DND-41 (cell line): Measurements from ENCODE around the gene NTM.

Experiments
- ATAC-seq: fragments of 200-7000 bp; cut with Tn5 transposase; 3 replicates; pipeline ENCODE4 v1.9.1; 2021; ENCODE audit warnings: low read depth; ENCODE audit not compliant: insufficient read depth
- DNase-seq: peaks from one replicate; pipeline ENCODE4 v3.0.0-alpha.2; 2020
- H2AFZ ChIP-seq: 2 replicates; pipeline ENCODE4 v1.6.0; 2012; ENCODE audit warnings: low read depth, low read length
- H3K27ac ChIP-seq: 2 replicates; pipeline ENCODE4 v1.5.1; 2012; ENCODE audit warnings: low read length, inconsistent platforms
- H3K27me3 ChIP-seq: fragments of 200-600 bp; sonication (generic); 2 replicates; pipeline ENCODE4 v1.6.0; 2012; ENCODE audit warnings: low read length, mild to moderate bottlenecking, inconsistent platforms; ENCODE audit not compliant: insufficient read depth, poor library complexity
- H3K36me3 ChIP-seq: 2 replicates; pipeline ENCODE4 v1.5.1; 2012; ENCODE audit warnings: low read length, inconsistent platforms; ENCODE audit not compliant: insufficient read depth
- H3K4me1 ChIP-seq: 2 replicates; pipeline ENCODE4 v1.5.1; 2012; ENCODE audit warnings: mild to moderate bottlenecking, low read length; ENCODE audit not compliant: insufficient read depth
- H3K4me2 ChIP-seq: 2 replicates; pipeline ENCODE4 v1.6.0; 2012; ENCODE audit warnings: mild to moderate bottlenecking, moderate library complexity, low read length, inconsistent platforms; ENCODE audit not compliant: insufficient read depth
- H3K4me3 ChIP-seq, 2 experiments: fragments of 200-600 bp in 1 of 2; shearing (Covaris generic) in 1 of 2; 2 replicates each; pipeline ENCODE4 v1.5.1; 2012 to 2016; ENCODE audit warnings: inconsistent platforms in 2 of 2, low read length in 2 of 2, mild to moderate bottlenecking in 2 of 2, low read depth in 1 of 2, moderate library complexity in 1 of 2
- H3K79me2 ChIP-seq: 2 replicates; pipeline ENCODE4 v1.6.0; 2012; ENCODE audit warnings: low read length, inconsistent platforms; ENCODE audit not compliant: insufficient read depth
- H3K9ac ChIP-seq: 2 replicates; pipeline ENCODE4 v1.6.0; 2012; ENCODE audit warnings: low read depth, mild to moderate bottlenecking, inconsistent platforms, low read length, moderate library complexity
- H3K9me3 ChIP-seq: 2 replicates; pipeline ENCODE4 v1.5.1; 2012; ENCODE audit warnings: low read length, moderate library complexity, mild to moderate bottlenecking, inconsistent platforms; ENCODE audit not compliant: insufficient read depth, severe bottlenecking
- H4K20me1 ChIP-seq: 2 replicates; pipeline ENCODE4 v1.6.0; 2012; ENCODE audit warnings: low read length; ENCODE audit not compliant: insufficient read depth
- EZH2 ChIP-seq: IDR thresholded peaks from 3 replicates; pipeline ENCODE4 v1.6.1; 2012; ENCODE audit warnings: borderline replicate concordance, low read depth, mild to moderate bottlenecking, moderate library complexity, low read length, inconsistent platforms; ENCODE audit not compliant: severe bottlenecking
- TF ChIP-seq, protein P1 (sequence below): IDR thresholded peaks from 2 replicates; pipeline ENCODE4 v1.5.1; 2012; ENCODE audit warnings: borderline replicate concordance, low read length, moderate library complexity, mild to moderate bottlenecking; ENCODE audit not compliant: poor library complexity, severe bottlenecking; ENCODE audit errors: extremely low read depth

NTM gene

DNA sequence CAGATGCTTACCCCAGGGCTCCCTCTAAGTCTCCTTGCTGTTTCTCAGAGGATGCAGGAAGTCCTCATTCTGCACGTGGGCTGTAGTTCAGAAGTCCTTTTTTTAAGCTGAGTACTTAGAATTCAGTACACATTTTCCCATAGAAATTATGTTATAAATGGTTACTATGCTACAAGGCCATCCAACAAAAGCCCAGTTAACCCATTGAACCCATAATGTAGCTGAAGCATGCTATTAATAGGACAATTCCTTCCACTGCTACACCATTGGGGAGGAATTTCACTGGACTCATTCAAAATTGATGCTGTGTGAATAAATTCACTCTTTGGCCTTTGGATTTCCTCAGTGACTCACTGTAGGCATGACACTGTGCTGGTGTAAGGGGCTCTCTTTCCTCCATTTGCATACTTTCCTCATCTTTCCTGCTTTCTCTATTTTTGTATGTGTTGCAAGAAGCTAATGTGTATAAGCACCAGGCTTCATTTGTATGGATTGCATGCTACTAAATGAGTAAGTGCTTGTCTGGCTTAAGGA, 148.0 kb downstream of the NTM start:
- TF ChIP-seq, protein P1, sequence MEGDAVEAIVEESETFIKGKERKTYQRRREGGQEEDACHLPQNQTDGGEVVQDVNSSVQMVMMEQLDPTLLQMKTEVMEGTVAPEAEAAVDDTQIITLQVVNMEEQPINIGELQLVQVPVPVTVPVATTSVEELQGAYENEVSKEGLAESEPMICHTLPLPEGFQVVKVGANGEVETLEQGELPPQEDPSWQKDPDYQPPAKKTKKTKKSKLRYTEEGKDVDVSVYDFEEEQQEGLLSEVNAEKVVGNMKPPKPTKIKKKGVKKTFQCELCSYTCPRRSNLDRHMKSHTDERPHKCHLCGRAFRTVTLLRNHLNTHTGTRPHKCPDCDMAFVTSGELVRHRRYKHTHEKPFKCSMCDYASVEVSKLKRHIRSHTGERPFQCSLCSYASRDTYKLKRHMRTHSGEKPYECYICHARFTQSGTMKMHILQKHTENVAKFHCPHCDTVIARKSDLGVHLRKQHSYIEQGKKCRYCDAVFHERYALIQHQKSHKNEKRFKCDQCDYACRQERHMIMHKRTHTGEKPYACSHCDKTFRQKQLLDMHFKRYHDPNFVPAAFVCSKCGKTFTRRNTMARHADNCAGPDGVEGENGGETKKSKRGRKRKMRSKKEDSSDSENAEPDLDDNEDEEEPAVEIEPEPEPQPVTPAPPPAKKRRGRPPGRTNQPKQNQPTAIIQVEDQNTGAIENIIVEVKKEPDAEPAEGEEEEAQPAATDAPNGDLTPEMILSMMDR, result no peak
- TF ChIP-seq EZH2, result no peak
- Histone ChIP-seq H3K9ac (no peak overlapping the region), H2AFZ (no peak overlapping the region), H3K4me2 (no peak overlapping the region), H3K27me3 (peaks cover 13% of the 10 kb centered on the region), H3K36me3 (no peaks in the 10 kb centered on the region), H3K27ac (no peak overlapping the region), H3K9me3 (no peaks in the 10 kb centered on the region), H3K4me3 (no peak overlapping the region), H3K79me2 (no peaks in the 10 kb centered on the region), H4K20me1 (no peaks in the 10 kb centered on the region), H3K4me1 (no peaks in the 10 kb centered on the region)
- DNase-seq (no peak), ATAC-seq (no peak)

DNA sequence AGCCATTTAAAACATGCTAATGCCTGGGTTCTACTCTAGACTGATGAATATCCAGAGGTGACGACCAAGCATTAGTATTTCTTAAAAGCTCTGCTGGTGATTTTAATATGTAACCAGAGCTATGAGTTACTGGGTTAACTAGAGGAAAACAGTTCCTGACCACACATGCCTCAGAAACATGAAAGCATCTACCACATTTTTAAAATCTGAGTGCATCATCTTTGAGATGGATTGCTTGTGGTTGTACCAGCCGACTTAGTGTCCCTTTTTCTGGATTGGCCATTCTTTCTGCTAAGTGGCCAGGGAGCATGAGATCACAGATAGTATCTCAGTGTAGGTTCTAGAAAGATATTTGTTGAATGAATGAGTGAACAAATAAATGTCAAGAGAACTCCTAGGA, 152.4 kb downstream of the NTM start:
- ATAC-seq (no peak), DNase-seq (no peak)
- no peak for TF ChIP-seq EZH2
- TF ChIP-seq, protein P1, result no peak
- Histone ChIP-seq H3K27me3 (peaks cover 7% of the 10 kb centered on the region), H3K79me2 (no peaks in the 10 kb centered on the region), H3K9me3 (no peaks in the 10 kb centered on the region), H3K4me1 (no peaks in the 10 kb centered on the region), H3K36me3 (no peaks in the 10 kb centered on the region), H2AFZ (no peak overlapping the region), H3K9ac (no peak overlapping the region), H3K27ac (no peak overlapping the region), H3K4me3 (no peak overlapping the region), H4K20me1 (no peaks in the 10 kb centered on the region; the same call in 1 of the 2 replicates), H3K4me2 (no peak overlapping the region)

DNA sequence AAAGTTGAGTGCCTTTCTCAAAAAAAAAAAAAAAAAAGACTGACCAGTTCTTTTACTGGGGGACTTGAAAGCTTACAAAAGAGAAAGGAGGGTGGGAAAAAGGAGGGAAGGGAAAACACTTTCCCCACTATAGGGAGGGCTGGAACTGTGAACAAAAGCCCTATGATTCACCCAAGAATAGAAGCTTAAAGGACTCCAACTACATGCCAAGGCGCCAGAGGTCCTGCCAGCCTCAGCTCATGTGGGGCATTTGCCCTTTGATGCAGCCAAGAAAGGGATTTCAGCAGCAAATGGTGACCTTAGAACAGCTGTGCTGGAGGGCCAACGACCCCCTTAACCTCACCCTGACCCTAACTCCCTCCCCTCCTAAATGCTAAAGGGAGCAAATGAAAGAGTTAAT, 160.0 kb downstream of the NTM start:
- no peak for TF ChIP-seq EZH2
- TF ChIP-seq, protein P1, result no peak
- no peaks in the 10 kb centered on the region for H3K36me3 ChIP-seq
- no peak overlapping the region for H3K9ac ChIP-seq
- ATAC-seq, result no peak
- no peaks in the 10 kb centered on the region for H3K79me2 ChIP-seq
- H3K4me3 ChIP-seq, result no peak overlapping the region
- no peaks in the 10 kb centered on the region for H3K9me3 ChIP-seq
- no peak overlapping the region for H2AFZ ChIP-seq
- no peaks in the 10 kb centered on the region for H4K20me1 ChIP-seq
- DNase-seq, result no peak
- no peak overlapping the region for H3K27ac ChIP-seq
- H3K4me1 ChIP-seq, result no peaks in the 10 kb centered on the region
- peaks cover 3% of the 10 kb centered on the region for H3K27me3 ChIP-seq
- H3K4me2 ChIP-seq, result no peak overlapping the region

DNA sequence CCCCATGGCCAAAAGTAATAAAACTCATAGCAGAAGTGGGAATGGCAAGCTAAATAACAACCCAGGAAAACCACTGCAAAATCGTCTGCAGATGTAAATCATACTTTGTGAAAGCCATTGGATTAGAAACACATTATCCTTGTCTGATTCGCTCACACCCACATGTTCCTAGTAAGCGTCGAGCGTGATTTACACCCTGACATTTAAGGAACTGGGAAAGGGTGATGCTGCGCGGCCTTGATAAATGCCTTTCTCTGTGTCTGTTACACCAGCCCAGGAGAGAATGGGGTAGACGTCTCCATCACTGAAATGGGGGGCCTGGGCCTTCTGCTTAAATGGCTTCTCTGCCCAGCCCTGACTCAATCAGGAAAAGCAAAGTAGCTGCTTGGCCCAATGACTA, 162.7 kb downstream of the NTM start:
- DNase-seq (no peak), ATAC-seq (no peak)
- H4K20me1 ChIP-seq, result no peaks in the 10 kb centered on the region
- H3K4me2 ChIP-seq, result no peak overlapping the region
- TF ChIP-seq, protein P1, result no peak
- TF ChIP-seq EZH2, result no peak
- no peaks in the 10 kb centered on the region for H3K36me3 ChIP-seq
- peaks cover 7% of the 10 kb centered on the region for H3K27me3 ChIP-seq
- H3K4me3 ChIP-seq, result no peak overlapping the region
- H3K9ac ChIP-seq, result no peak overlapping the region
- no peak overlapping the region for H3K27ac ChIP-seq
- no peak overlapping the region for H2AFZ ChIP-seq
- no peaks in the 10 kb centered on the region for H3K4me1 ChIP-seq
- H3K9me3 ChIP-seq, result no peaks in the 10 kb centered on the region
- no peaks in the 10 kb centered on the region for H3K79me2 ChIP-seq
